ENCODE data around the gene CNN3. TPM values are rescaled to one million over a fixed set of nuclear protein-coding genes. Genes with fewer than 3 reads are reported as not detected.

Gene CNN3
- total RNA-seq, 2 experiments from 2014 or later = 2.5 to 3.1 TPM

GRCh38 chr1:94862718-94863117 is 64.2 kb downstream of the CNN3 start:
- H3K27ac Mint-ChIP-seq = no peak overlapping the region
- peaks cover 4% of the 10 kb centered on the region for H3K27me3 Mint-ChIP-seq
- H3K9me3 Mint-ChIP-seq (ENCODE audit: low read depth) = no peaks in the 10 kb centered on the region
- no peaks in the 10 kb centered on the region for H3K4me1 Mint-ChIP-seq
- H3K36me3 Mint-ChIP-seq (ENCODE audit: low read depth) = no peaks in the 10 kb centered on the region
- H3K4me3 Mint-ChIP-seq = no peak overlapping the region
- POLR2A ChIA-PET = no interaction called here
- intact Hi-C loops (cut with DNase I, micrococcal nuclease) = no loop called here
- CTCF ChIA-PET = interaction anchor here (2.1 to 4.5 kb wide), 2 partner anchors 8 to 11 kb away, joined by 7 to 31 read pairs; no protein-coding TSS in a partner anchor
- DNase-seq (no peak), ATAC-seq (no peak)

GRCh38 chr1:94859174-94859573 is 67.7 kb downstream of the CNN3 start:
- no peak for ATAC-seq
- Mint-ChIP-seq H3K27me3 (peaks cover 4% of the 10 kb centered on the region), H3K9me3 (ENCODE audit: low read depth) (no peaks in the 10 kb centered on the region), H3K4me1 (no peaks in the 10 kb centered on the region), H3K4me3 (no peak overlapping the region), H3K27ac (no peak overlapping the region), H3K36me3 (ENCODE audit: low read depth) (no peaks in the 10 kb centered on the region)
- ChIA-PET POLR2A (no interaction called here), CTCF (interaction anchor here (1.3 kb wide), 1 partner anchor 184 kb away, joined by 6 read pairs; no protein-coding TSS in a partner anchor)
- intact Hi-C loops (cut with DNase I, micrococcal nuclease) = no loop called here
- no peak for DNase-seq

DNA sequence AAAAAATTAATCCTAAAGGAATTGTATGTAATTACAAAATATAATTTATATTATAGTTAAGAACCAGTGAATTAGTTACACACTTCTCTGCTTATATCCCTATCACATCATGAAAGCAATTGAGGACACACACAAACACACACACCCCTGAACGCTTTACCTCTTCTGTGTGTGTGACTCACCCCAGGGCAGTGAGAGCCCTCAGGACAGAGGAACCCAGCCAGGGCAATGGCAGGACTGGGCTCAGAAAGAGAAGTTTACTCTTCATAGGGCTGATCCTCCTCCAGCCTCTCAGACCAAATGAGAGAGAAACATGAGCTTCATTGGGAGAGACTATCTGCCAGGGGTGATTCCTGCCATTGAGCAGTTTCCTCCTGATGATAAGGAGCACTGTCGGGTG is 68.6 kb downstream of the CNN3 start:
- DNase-seq (no peak), ATAC-seq (no peak)
- H3K36me3 Mint-ChIP-seq (ENCODE audit: low read depth) = no peaks in the 10 kb centered on the region
- ChIA-PET CTCF (no interaction called here), POLR2A (no interaction called here)
- H3K4me3 Mint-ChIP-seq = no peak overlapping the region
- peaks cover 4% of the 10 kb centered on the region for H3K27me3 Mint-ChIP-seq
- H3K27ac Mint-ChIP-seq = no peak overlapping the region
- no peaks in the 10 kb centered on the region for H3K4me1 Mint-ChIP-seq
- intact Hi-C loops (cut with DNase I, micrococcal nuclease) = no loop called here
- H3K9me3 Mint-ChIP-seq (ENCODE audit: low read depth) = no peaks in the 10 kb centered on the region

- Mint-ChIP-seq H3K4me3 (no peak overlapping the region), H3K9me3 (ENCODE audit: low read depth) (no peaks in the 10 kb centered on the region), H3K27ac (no peak overlapping the region), H3K27me3 (peaks cover 4% of the 10 kb centered on the region), H3K36me3 (ENCODE audit: low read depth) (no peaks in the 10 kb centered on the region), H3K4me1 (no peaks in the 10 kb centered on the region)
- intact Hi-C loops (cut with DNase I, micrococcal nuclease) = no loop called here
- POLR2A ChIA-PET = no interaction called here
- CTCF ChIA-PET = interaction anchor here (0.6 to 8.7 kb wide), 3 partner anchors 37 to 187 kb away, joined by 3 to 124 read pairs (median 4); no protein-coding TSS in a partner anchor
- no peak for ATAC-seq
- DNase-seq = no peak
Measured at GRCh38 chr1:94856868-94857267, 70.0 kb downstream of the CNN3 start.

- Mint-ChIP-seq H3K4me1 (no peaks in the 10 kb centered on the region), H3K9me3 (ENCODE audit: low read depth) (no peaks in the 10 kb centered on the region), H3K27ac (no peak overlapping the region)
Measured at GRCh38 chr1:94856004-94856403, 70.9 kb downstream of the CNN3 start.

GRCh38 chr1:94855307-94855700 is 71.6 kb downstream of the CNN3 start:
- DNase-seq (no peak), ATAC-seq (no peak)
- POLR2A ChIA-PET = interaction anchor here (0.8 kb wide), 1 partner anchor 379 kb away, joined by 3 read pairs; the partner anchor contains the start of gene RWDD3
- H3K36me3 Mint-ChIP-seq (ENCODE audit: low read depth) = no peaks in the 10 kb centered on the region
- H3K4me3 Mint-ChIP-seq = no peak overlapping the region
- no peaks in the 10 kb centered on the region for H3K4me1 Mint-ChIP-seq
- CTCF ChIA-PET = interaction anchor here (0.7 to 8.7 kb wide), 21 partner anchors 9 to 477 kb away, joined by 3 to 124 read pairs (median 5); partner anchors contain the start of genes RWDD3 and SLC44A3
- H3K9me3 Mint-ChIP-seq (ENCODE audit: low read depth) = no peaks in the 10 kb centered on the region
- no peak overlapping the region for H3K27ac Mint-ChIP-seq
- peaks cover 4% of the 10 kb centered on the region for H3K27me3 Mint-ChIP-seq
- intact Hi-C loops (cut with DNase I, micrococcal nuclease) = loop anchor here (2.0 kb wide), 2 partner anchors 71 to 379 kb away; partner anchors contain the start of genes CNN3 (in 1 of the 2) and RWDD3 (in 1 of the 2)

More at GRCh38 chr1:94856004-94856403, 70.9 kb downstream of the CNN3 start:
- CTCF ChIA-PET = interaction anchor here (0.8 to 8.7 kb wide), 9 partner anchors 8 to 381 kb away, joined by 3 to 124 read pairs (median 5); partner anchors contain the start of gene RWDD3
- no peak overlapping the region for H3K4me3 Mint-ChIP-seq
- no peak for DNase-seq
- no peaks in the 10 kb centered on the region for H3K36me3 Mint-ChIP-seq (ENCODE audit: low read depth)
- intact Hi-C loops (cut with DNase I, micrococcal nuclease) = no loop called here
- ATAC-seq = no peak
- H3K27me3 Mint-ChIP-seq = peaks cover 4% of the 10 kb centered on the region
- POLR2A ChIA-PET = no interaction called here

DNA sequence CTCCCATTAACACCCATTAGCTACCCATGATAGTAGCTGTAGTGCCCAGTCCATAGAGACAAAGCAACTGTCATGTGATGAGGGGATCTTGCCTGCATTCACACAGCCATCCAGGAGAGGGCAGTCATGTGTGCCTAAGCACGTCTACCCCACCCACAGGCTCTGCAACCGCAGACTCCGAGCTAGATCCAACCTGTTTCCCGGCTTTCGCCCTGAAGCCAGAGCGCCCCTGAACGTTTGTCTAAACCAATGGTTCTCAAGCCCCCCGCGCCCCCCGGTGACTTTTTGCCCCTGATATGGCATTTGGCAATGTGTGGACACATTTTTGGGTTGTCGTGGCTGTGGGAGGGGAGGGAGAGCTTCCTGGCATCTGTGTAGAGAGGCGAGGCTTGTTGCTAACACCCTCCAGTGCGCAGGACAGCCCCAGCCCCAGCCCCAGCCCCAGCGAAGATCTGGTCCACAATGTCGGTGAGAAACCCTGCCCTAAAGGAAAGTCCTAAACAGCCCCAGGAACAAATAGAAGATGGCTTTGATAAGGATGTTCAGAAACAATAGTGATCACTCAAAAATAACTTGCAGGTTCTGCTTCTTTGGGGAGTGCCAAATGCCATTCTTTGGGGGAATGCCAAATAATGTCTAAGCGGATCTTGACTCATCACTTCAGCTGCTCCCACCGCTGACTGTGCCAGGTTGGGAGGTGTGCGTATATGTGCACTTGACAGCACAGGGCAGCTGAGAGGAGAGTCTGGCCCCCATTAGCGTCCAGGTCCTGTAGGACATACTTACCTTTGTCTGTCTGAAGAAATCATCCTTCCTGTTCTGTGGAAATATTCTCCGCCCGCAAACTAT is 72.2 kb downstream of the CNN3 start:
- intact Hi-C loops (cut with DNase I, micrococcal nuclease) = loop anchor here (1.0 to 2.0 kb wide), 5 partner anchors 34 to 380 kb away; partner anchors contain the start of genes RWDD3 (in 2 of the 2), CNN3 (in 1 of the 2) and SLC44A3 (in 1 of the 2)
- Mint-ChIP-seq H3K27ac (no peak overlapping the region), H3K4me3 (no peak overlapping the region), H3K27me3 (peaks cover 4% of the 10 kb centered on the region), H3K4me1 (no peaks in the 10 kb centered on the region), H3K36me3 (ENCODE audit: low read depth) (no peaks in the 10 kb centered on the region), H3K9me3 (ENCODE audit: low read depth) (no peaks in the 10 kb centered on the region)
- ATAC-seq = peak; percentile 95
- peak; percentile 90 for DNase-seq
- ChIA-PET CTCF (interaction anchor here (0.6 to 8.7 kb wide), 43 partner anchors 10 to 476 kb away, joined by 3 to 124 read pairs (median 4); partner anchors contain the start of genes ALG14, RWDD3 and SLC44A3), POLR2A (interaction anchor here (0.8 to 1.0 kb wide), 2 partner anchors 170 to 380 kb away, joined by 3 read pairs; partner anchors contain the start of gene RWDD3)

DNA sequence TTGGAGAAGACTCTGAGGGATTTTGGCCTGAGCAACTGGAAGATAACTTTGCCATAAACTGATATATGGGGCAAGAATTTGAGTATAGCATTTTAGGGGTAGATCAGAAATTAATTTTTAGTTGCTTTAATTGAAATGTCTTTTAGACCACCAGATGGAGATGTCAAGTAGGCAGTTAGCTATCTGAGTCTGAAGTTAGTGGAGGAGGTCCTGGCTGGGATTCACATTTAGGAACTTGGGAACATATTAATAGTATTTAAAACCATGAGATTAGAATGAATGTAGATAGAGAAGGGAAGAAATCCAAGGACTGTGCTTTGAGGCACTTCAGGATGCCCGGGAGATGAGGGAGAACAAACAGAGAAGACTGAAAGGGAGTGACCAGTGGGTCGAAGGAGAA is 74.1 kb downstream of the CNN3 start:
- CTCF ChIA-PET = interaction anchor here (3.2 to 8.7 kb wide), 3 partner anchors 12 to 192 kb away, joined by 31 to 124 read pairs (median 31); no protein-coding TSS in a partner anchor
- Mint-ChIP-seq H3K27me3 (no peaks in the 10 kb centered on the region), H3K4me3 (no peak overlapping the region), H3K9me3 (ENCODE audit: low read depth) (no peaks in the 10 kb centered on the region), H3K27ac (no peak overlapping the region), H3K4me1 (no peaks in the 10 kb centered on the region), H3K36me3 (ENCODE audit: low read depth) (no peaks in the 10 kb centered on the region)
- DNase-seq (no peak), ATAC-seq (no peak)
- intact Hi-C loops (cut with DNase I, micrococcal nuclease) = loop anchor here in 1 of 2 experiments (1.0 kb wide), 1 partner anchor 220 kb away; the partner anchor contains the start of gene ALG14
- POLR2A ChIA-PET = no interaction called here

DNA sequence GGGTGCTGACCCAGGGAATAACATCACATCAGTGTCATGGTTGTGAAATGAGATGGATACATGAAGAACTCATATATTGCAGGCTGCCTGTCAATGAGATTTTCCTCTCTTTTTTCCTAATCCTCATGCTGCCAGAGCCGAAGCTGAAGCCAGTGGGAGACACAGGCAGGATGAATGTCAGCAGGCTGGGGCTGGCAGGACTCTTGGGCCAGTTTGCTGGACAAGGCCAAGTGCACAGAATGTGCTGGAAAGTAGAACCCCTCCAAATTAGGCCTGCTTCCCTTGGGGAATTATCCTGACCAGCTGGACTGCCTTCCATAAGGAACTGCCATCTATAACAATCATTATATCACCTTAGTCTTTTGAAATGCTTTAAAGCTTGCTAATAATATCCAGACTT is 75.3 kb downstream of the CNN3 start:
- no peak overlapping the region for H3K27ac Mint-ChIP-seq
- DNase-seq (no peak), ATAC-seq (no peak)
- no peaks in the 10 kb centered on the region for H3K4me1 Mint-ChIP-seq
- no peak overlapping the region for H3K4me3 Mint-ChIP-seq
- no peaks in the 10 kb centered on the region for H3K27me3 Mint-ChIP-seq
- no peaks in the 10 kb centered on the region for H3K36me3 Mint-ChIP-seq (ENCODE audit: low read depth)
- ChIA-PET POLR2A (no interaction called here), CTCF (interaction anchor here (0.9 to 8.7 kb wide), 4 partner anchors 10 to 193 kb away, joined by 3 to 124 read pairs (median 6); no protein-coding TSS in a partner anchor)
- intact Hi-C loops (cut with DNase I, micrococcal nuclease) = no loop called here
- no peaks in the 10 kb centered on the region for H3K9me3 Mint-ChIP-seq (ENCODE audit: low read depth)

Data from activated CD4-positive, alpha-beta T cell treated with anti-CD3 and anti-CD28 coated beads for 36 hours (primary cell).